Mesothelial cell of epicardium (in vitro differentiated cells): ENCODE results near the gene ITGB7. TPM values are rescaled to one million over a fixed set of nuclear protein-coding genes. Genes with fewer than 3 reads are reported as not detected.
A peak's percentile ranks its signal among the peaks of the same experiment; 100 is the strongest.

Experiments used
- DNase-seq, 2 experiments: peaks; one replicate each; pipeline ENCODE4 v3.0.0; 2021; ENCODE audit warnings: low spot score in 2 of 2; ENCODE audit not compliant: unreplicated experiment in 2 of 2
- H3K27ac Mint-ChIP-seq: 2 replicates; pipeline ENCODE4 v1.8.0; 2021; ENCODE audit warnings: mixed read lengths
- H3K27me3 Mint-ChIP-seq: 2 replicates; pipeline ENCODE4 v1.8.0; 2021; ENCODE audit warnings: low read depth, mixed read lengths
- H3K36me3 Mint-ChIP-seq: 2 replicates; pipeline ENCODE4 v1.8.0; 2021; ENCODE audit warnings: mixed read lengths
- H3K4me1 Mint-ChIP-seq: 2 replicates; pipeline ENCODE4 v1.8.0; 2021; ENCODE audit warnings: mixed read lengths
- H3K4me3 Mint-ChIP-seq: 2 replicates; pipeline ENCODE4 v1.8.0; 2021; ENCODE audit warnings: mild to moderate bottlenecking, moderate library complexity, mixed read lengths
- H3K9me3 Mint-ChIP-seq: 2 replicates; pipeline ENCODE4 v1.8.0; 2021; ENCODE audit warnings: mixed read lengths
- CTCF ChIP-seq: fragments of 200-600 bp; sonication (generic); IDR thresholded peaks from one replicate; pipeline ENCODE4 v1.5.0; 2021; ENCODE audit warnings: antibody characterized with exemption; ENCODE audit not compliant: unreplicated experiment
- total RNA-seq: library from RNA; stranded (reverse); gene quantifications from 3 replicates; pipeline ENCODE4 v1.2.1, GENCODE V29; 2021

The ITGB7 gene
- total RNA-seq, 1 donor from 2014 or later: 4.9 TPM

- TF ChIP-seq CTCF: no peak
- no peaks in the 10 kb centered on the region for H3K27me3 Mint-ChIP-seq
- H3K9me3 Mint-ChIP-seq: no peaks in the 10 kb centered on the region
- no peak for DNase-seq
- peaks cover 4% of the 10 kb centered on the region for H3K36me3 Mint-ChIP-seq
- peak overlapping the region; percentile 80 for H3K4me3 Mint-ChIP-seq
- peaks cover 63% of the 10 kb centered on the region for H3K4me1 Mint-ChIP-seq
- peak overlapping the region; percentile 88 for H3K27ac Mint-ChIP-seq
Measured at GRCh38 chr12:53232646-53233461, 25.8 kb upstream of the ITGB7 start.

- Mint-ChIP-seq H3K9me3 (no peaks in the 10 kb centered on the region), H3K36me3 (peaks cover 6% of the 10 kb centered on the region), H3K4me1 (peaks cover 64% of the 10 kb centered on the region), H3K4me3 (peak within 1 kb of the TSS; percentile 80), H3K27ac (peak within 1 kb of the TSS; percentile 88), H3K27me3 (no peaks in the 10 kb centered on the region)
- DNase-seq: peak in 1 of 2 experiments; percentile 60
- no peak for TF ChIP-seq CTCF
Measured at GRCh38 chr12:53231921-53232645, 25.0 kb upstream of the ITGB7 start, which contains the start of gene RARG. TSS of gene RARG (minus strand) at chr12:53232209. CDS start at chr12:53227545, 4,664 bp downstream.

GRCh38 chr12:53231671-53231920 lies 24.5 kb upstream of the ITGB7 start:
- Mint-ChIP-seq H3K9me3 (no peaks in the 10 kb centered on the region), H3K4me3 (peak overlapping the region; percentile 77), H3K27ac (peak overlapping the region; percentile 87), H3K27me3 (no peaks in the 10 kb centered on the region), H3K4me1 (peaks cover 66% of the 10 kb centered on the region), H3K36me3 (peaks cover 9% of the 10 kb centered on the region)
- DNase-seq: no peak
- no peak for TF ChIP-seq CTCF

GRCh38 chr12:53230108-53230845 lies 23.2 kb upstream of the ITGB7 start:
- Mint-ChIP-seq H3K4me1 (peaks cover 61% of the 10 kb centered on the region), H3K27ac (peak overlapping the region; percentile 73), H3K4me3 (peak overlapping the region; percentile 43), H3K9me3 (no peaks in the 10 kb centered on the region), H3K36me3 (peaks cover 9% of the 10 kb centered on the region), H3K27me3 (no peaks in the 10 kb centered on the region)
- TF ChIP-seq CTCF: no peak
- DNase-seq: no peak

- no peaks in the 10 kb centered on the region for H3K27me3 Mint-ChIP-seq
- no peak for TF ChIP-seq CTCF
- H3K4me3 Mint-ChIP-seq: peak overlapping the region; percentile 43
- H3K4me1 Mint-ChIP-seq: peaks cover 64% of the 10 kb centered on the region
- H3K27ac Mint-ChIP-seq: peak overlapping the region; percentile 73
- no peaks in the 10 kb centered on the region for H3K9me3 Mint-ChIP-seq
- peaks cover 9% of the 10 kb centered on the region for H3K36me3 Mint-ChIP-seq
- no peak for DNase-seq
Measured at GRCh38 chr12:53229454-53229853, 22.4 kb upstream of the ITGB7 start.
